ENCODE measurements around the gene RIT2.
"Not testable (repeated sequence)": the region's sequence is repeated elsewhere in the genome, so short reads cannot be mapped to it uniquely, and the experiment has no call there.

Gene RIT2

GRCh38 chr18:42795213-42795789 is 320.2 kb downstream of the RIT2 start:
- H3K27me3 Mint-ChIP-seq; H3K4me1 Mint-ChIP-seq; H3K36me3 Mint-ChIP-seq (ENCODE audit: insufficient read depth); ATAC-seq (replicated peaks; ENCODE audit: extremely low read depth, poor library complexity, severe bottlenecking); H3K27ac Mint-ChIP-seq (ENCODE audit: low read depth); H3K4me3 Mint-ChIP-seq; DNase-seq (ENCODE audit: low spot score in 2 of 2): not testable (repeated sequence)
- peaks cover 10% of the 10 kb centered on the region for H3K9me3 Mint-ChIP-seq

- no peaks in the 10 kb centered on the region for H3K36me3 Mint-ChIP-seq (ENCODE audit: insufficient read depth)
- no peaks in the 10 kb centered on the region for H3K4me1 Mint-ChIP-seq
- peaks cover 17% of the 10 kb centered on the region for H3K9me3 Mint-ChIP-seq
- DNase-seq (ENCODE audit: low spot score in 2 of 2), result no peak
- H3K27me3 Mint-ChIP-seq, result no peaks in the 10 kb centered on the region
- no peak overlapping the region for H3K4me3 Mint-ChIP-seq
- no peak overlapping the region for H3K27ac Mint-ChIP-seq (ENCODE audit: low read depth)
- ATAC-seq (replicated peaks; ENCODE audit: extremely low read depth, poor library complexity, severe bottlenecking), result no peak
Measured at GRCh38 chr18:42792731-42793130, 322.8 kb downstream of the RIT2 start.

GRCh38 chr18:42784632-42785031 is 330.9 kb downstream of the RIT2 start:
- H3K36me3 Mint-ChIP-seq (ENCODE audit: insufficient read depth), result no peaks in the 10 kb centered on the region
- H3K27me3 Mint-ChIP-seq, result no peaks in the 10 kb centered on the region
- DNase-seq (ENCODE audit: low spot score in 2 of 2) (no peak), ATAC-seq (replicated peaks; ENCODE audit: extremely low read depth, poor library complexity, severe bottlenecking) (no peak)
- H3K4me1 Mint-ChIP-seq, result no peaks in the 10 kb centered on the region
- H3K4me3 Mint-ChIP-seq, result no peak overlapping the region
- peaks cover 21% of the 10 kb centered on the region for H3K9me3 Mint-ChIP-seq
- H3K27ac Mint-ChIP-seq (ENCODE audit: low read depth), result no peak overlapping the region

GRCh38 chr18:42782929-42783328 is 332.6 kb downstream of the RIT2 start:
- no peaks in the 10 kb centered on the region for H3K4me1 Mint-ChIP-seq

GRCh38 chr18:42781298-42781815 is 334.1 kb downstream of the RIT2 start:
- H3K4me3 Mint-ChIP-seq, result no peak overlapping the region
- no peaks in the 10 kb centered on the region for H3K27me3 Mint-ChIP-seq
- ATAC-seq (replicated peaks; ENCODE audit: extremely low read depth, poor library complexity, severe bottlenecking) (no peak), DNase-seq (ENCODE audit: low spot score in 2 of 2) (no peak)
- H3K36me3 Mint-ChIP-seq (ENCODE audit: insufficient read depth), result no peaks in the 10 kb centered on the region
- no peak overlapping the region for H3K27ac Mint-ChIP-seq (ENCODE audit: low read depth)
- H3K9me3 Mint-ChIP-seq, result peaks cover 26% of the 10 kb centered on the region
- no peaks in the 10 kb centered on the region for H3K4me1 Mint-ChIP-seq

More at GRCh38 chr18:42782929-42783328, 332.6 kb downstream of the RIT2 start:
- no peak for DNase-seq (ENCODE audit: low spot score in 2 of 2)
- no peak for ATAC-seq (replicated peaks; ENCODE audit: extremely low read depth, poor library complexity, severe bottlenecking)
- Mint-ChIP-seq H3K27me3 (no peaks in the 10 kb centered on the region), H3K36me3 (ENCODE audit: insufficient read depth) (no peaks in the 10 kb centered on the region), H3K4me3 (no peak overlapping the region), H3K9me3 (peaks cover 23% of the 10 kb centered on the region), H3K27ac (ENCODE audit: low read depth) (no peak overlapping the region)

GRCh38 chr18:42780171-42780570 is 335.3 kb downstream of the RIT2 start:
- no peaks in the 10 kb centered on the region for H3K4me1 Mint-ChIP-seq
- no peak overlapping the region for H3K4me3 Mint-ChIP-seq
- no peaks in the 10 kb centered on the region for H3K27me3 Mint-ChIP-seq
- no peaks in the 10 kb centered on the region for H3K36me3 Mint-ChIP-seq (ENCODE audit: insufficient read depth)
- H3K27ac Mint-ChIP-seq (ENCODE audit: low read depth), result no peak overlapping the region
- peaks cover 26% of the 10 kb centered on the region for H3K9me3 Mint-ChIP-seq
- DNase-seq (ENCODE audit: low spot score in 2 of 2) (no peak), ATAC-seq (replicated peaks; ENCODE audit: extremely low read depth, poor library complexity, severe bottlenecking) (no peak)

GRCh38 chr18:42778445-42779042 is 336.9 kb downstream of the RIT2 start:
- no peak for ATAC-seq (replicated peaks; ENCODE audit: extremely low read depth, poor library complexity, severe bottlenecking)
- no peaks in the 10 kb centered on the region for H3K4me1 Mint-ChIP-seq
- H3K27ac Mint-ChIP-seq (ENCODE audit: low read depth), result no peak overlapping the region
- no peaks in the 10 kb centered on the region for H3K36me3 Mint-ChIP-seq (ENCODE audit: insufficient read depth)
- DNase-seq (ENCODE audit: low spot score in 2 of 2), result no peak
- peaks cover 26% of the 10 kb centered on the region for H3K9me3 Mint-ChIP-seq
- H3K4me3 Mint-ChIP-seq, result no peak overlapping the region
- no peaks in the 10 kb centered on the region for H3K27me3 Mint-ChIP-seq

- peaks cover 26% of the 10 kb centered on the region for H3K9me3 Mint-ChIP-seq
- ATAC-seq (replicated peaks; ENCODE audit: extremely low read depth, poor library complexity, severe bottlenecking) (no peak), DNase-seq (ENCODE audit: low spot score in 2 of 2) (no peak)
- no peak overlapping the region for H3K4me3 Mint-ChIP-seq
- H3K27ac Mint-ChIP-seq (ENCODE audit: low read depth), result no peak overlapping the region
- H3K36me3 Mint-ChIP-seq (ENCODE audit: insufficient read depth), result no peaks in the 10 kb centered on the region
- H3K27me3 Mint-ChIP-seq, result no peaks in the 10 kb centered on the region
- H3K4me1 Mint-ChIP-seq, result no peaks in the 10 kb centered on the region
Measured at GRCh38 chr18:42778024-42778423, 337.5 kb downstream of the RIT2 start.

- peaks cover 19% of the 10 kb centered on the region for H3K9me3 Mint-ChIP-seq
- no peaks in the 10 kb centered on the region for H3K27me3 Mint-ChIP-seq
- no peaks in the 10 kb centered on the region for H3K4me1 Mint-ChIP-seq
- no peak overlapping the region for H3K4me3 Mint-ChIP-seq
- no peak overlapping the region for H3K27ac Mint-ChIP-seq (ENCODE audit: low read depth)
- no peaks in the 10 kb centered on the region for H3K36me3 Mint-ChIP-seq (ENCODE audit: insufficient read depth)
- no peak for ATAC-seq (replicated peaks; ENCODE audit: extremely low read depth, poor library complexity, severe bottlenecking)
- no peak for DNase-seq (ENCODE audit: low spot score in 2 of 2)
Measured at GRCh38 chr18:42773870-42774269, 341.6 kb downstream of the RIT2 start.

GRCh38 chr18:42771936-42772335 is 343.5 kb downstream of the RIT2 start:
- DNase-seq (ENCODE audit: low spot score in 2 of 2), result no peak
- ATAC-seq (replicated peaks; ENCODE audit: extremely low read depth, poor library complexity, severe bottlenecking), result no peak
- Mint-ChIP-seq H3K4me1 (no peaks in the 10 kb centered on the region), H3K36me3 (ENCODE audit: insufficient read depth) (no peaks in the 10 kb centered on the region), H3K27me3 (no peaks in the 10 kb centered on the region), H3K9me3 (peaks cover 21% of the 10 kb centered on the region), H3K27ac (ENCODE audit: low read depth) (no peak overlapping the region), H3K4me3 (no peak overlapping the region)

GRCh38 chr18:42765302-42765701 is 350.2 kb downstream of the RIT2 start:
- no peaks in the 10 kb centered on the region for H3K36me3 Mint-ChIP-seq (ENCODE audit: insufficient read depth)
- no peaks in the 10 kb centered on the region for H3K4me1 Mint-ChIP-seq
- peaks cover 19% of the 10 kb centered on the region for H3K9me3 Mint-ChIP-seq
- no peak overlapping the region for H3K4me3 Mint-ChIP-seq
- ATAC-seq (replicated peaks; ENCODE audit: extremely low read depth, poor library complexity, severe bottlenecking) (no peak), DNase-seq (ENCODE audit: low spot score in 2 of 2) (no peak)
- no peaks in the 10 kb centered on the region for H3K27me3 Mint-ChIP-seq
- no peak overlapping the region for H3K27ac Mint-ChIP-seq (ENCODE audit: low read depth)

GRCh38 chr18:42760290-42760689 is 355.2 kb downstream of the RIT2 start:
- Mint-ChIP-seq H3K9me3 (peaks cover 13% of the 10 kb centered on the region), H3K27me3 (no peaks in the 10 kb centered on the region)
- ATAC-seq (replicated peaks; ENCODE audit: extremely low read depth, poor library complexity, severe bottlenecking), result no peak

GRCh38 chr18:42758852-42759251 is 356.6 kb downstream of the RIT2 start:
- Mint-ChIP-seq H3K9me3 (peaks cover 16% of the 10 kb centered on the region), H3K27ac (ENCODE audit: low read depth) (no peak overlapping the region), H3K4me3 (no peak overlapping the region), H3K4me1 (no peaks in the 10 kb centered on the region), H3K27me3 (no peaks in the 10 kb centered on the region), H3K36me3 (ENCODE audit: insufficient read depth) (no peaks in the 10 kb centered on the region)
- ATAC-seq (replicated peaks; ENCODE audit: extremely low read depth, poor library complexity, severe bottlenecking), result no peak
- DNase-seq (ENCODE audit: low spot score in 2 of 2), result no peak

More at GRCh38 chr18:42760290-42760689, 355.2 kb downstream of the RIT2 start:
- Mint-ChIP-seq H3K4me1 (no peaks in the 10 kb centered on the region), H3K36me3 (ENCODE audit: insufficient read depth) (no peaks in the 10 kb centered on the region), H3K4me3 (no peak overlapping the region), H3K27ac (ENCODE audit: low read depth) (no peak overlapping the region)
- no peak for DNase-seq (ENCODE audit: low spot score in 2 of 2)
